H1 (cell line): ENCODE data around the gene WRAP73. TPM values are rescaled to one million over a fixed set of nuclear protein-coding genes. Genes with fewer than 3 reads are reported as not detected.
A peak's percentile ranks its signal among the peaks of the same experiment; 100 is the strongest.

Experiments used
- ASH2L ChIP-seq: fragments of 200-600, 300-600 bp; sonication (generic); IDR thresholded peaks from one replicate; pipeline ENCODE4 v1.7.1; 2017; ENCODE audit warnings: low read length
- CHD2 ChIP-seq: IDR thresholded peaks from 2 replicates; pipeline ENCODE4 v1.6.1; 2012; ENCODE audit warnings: low read length, improper control_type of control experiment
- FOSL1 ChIP-seq: IDR thresholded peaks from 2 replicates; pipeline ENCODE4 v1.6.1; 2011; ENCODE audit warnings: mild to moderate bottlenecking, low read depth, low read length, moderate library complexity; ENCODE audit not compliant: insufficient read depth
- GABPA ChIP-seq: IDR thresholded peaks from 2 replicates; pipeline ENCODE4 v1.6.1; 2011; ENCODE audit warnings: mild to moderate bottlenecking, low read length, moderate library complexity, borderline replicate concordance; ENCODE audit not compliant: insufficient read depth
- HDAC2 ChIP-seq, 2 experiments: fragments of 300-600 bp in 1 of 2; sonication (generic) in 1 of 2; IDR thresholded peaks; 2 replicates each; pipeline ENCODE4 v1.6.1; 2011 to 2012; ENCODE audit warnings: low read depth in 2 of 2, low read length in 2 of 2, mild to moderate bottlenecking in 2 of 2, moderate library complexity in 2 of 2, borderline replicate concordance in 1 of 2, inconsistent platforms in 1 of 2
- MAX ChIP-seq: IDR thresholded peaks from 2 replicates; pipeline ENCODE4 v1.6.1; 2012; ENCODE audit warnings: inconsistent platforms
- PHF8 ChIP-seq: fragments of 200-600 bp; sonication (generic); conservative IDR thresholded peaks from 2 replicates; pipeline ENCODE4 v1.7.1; 2012; ENCODE audit warnings: low read depth, mild to moderate bottlenecking, inconsistent platforms, low read length, moderate library complexity
- POLR2A ChIP-seq, 2 experiments: IDR thresholded peaks; 1 replicate in 1 of 2; 2 replicates in 1 of 2; pipeline ENCODE4 v1.6.1; 2011; ENCODE audit warnings: low read depth in 2 of 2, low read length in 2 of 2, mild to moderate bottlenecking in 2 of 2; ENCODE audit errors: control extremely low read depth in 1 of 2
- SP1 ChIP-seq: IDR thresholded peaks from 2 replicates; pipeline ENCODE4 v1.6.1; 2011; ENCODE audit warnings: low read depth, low read length
- SP2 ChIP-seq: IDR thresholded peaks from 2 replicates; pipeline ENCODE4 v1.6.1; 2012; ENCODE audit warnings: mild to moderate bottlenecking, low read length, inconsistent platforms
- SUZ12 ChIP-seq: fragments of 200-600 bp; sonication (generic); IDR thresholded peaks from 2 replicates; pipeline ENCODE4 v1.6.1; 2012; ENCODE audit warnings: mild to moderate bottlenecking, inconsistent platforms, low read length, moderate library complexity, mixed read lengths
- TAF1 ChIP-seq: IDR thresholded peaks from 2 replicates; pipeline ENCODE4 v1.6.1; 2011; ENCODE audit warnings: mild to moderate bottlenecking, low read depth, low read length
- polyA plus RNA-seq, 7 experiments: library from polyadenylated mRNA; depleted of rRNA in 3 of 7; stranded (reverse) in 5 of 7; unstranded in 2 of 7; fragments of >200 nt in 5 of 7; fragments of 200-250 nt in 2 of 7; gene quantifications; 1 replicate in 5 of 7; 2 replicates in 1 of 7; 4 replicates in 1 of 7; pipeline versions ENCODE4 v1.2.1 to v1.2.3, GENCODE V29; 2011 to 2013; ENCODE audit warnings: missing spikeins in 2 of 7, mixed read lengths in 2 of 7
- total RNA-seq: library from RNA; stranded (reverse); fragmentation: NEBNext Ultra II Directional; extraction: Animal tissue kit (Norgen Biotek cat#: 25700); gene quantifications from 2 replicates; pipeline ENCODE4 v1.2.1, GENCODE V29; 2021

The WRAP73 gene
- total and polyA plus RNA-seq, 2 of the 8 experiments (the other 6 are each of a cell fraction or from before 2014, with no cell fraction given): 30.3 to 50.7 TPM

- 0 out of 2 replicates have a peak, but pooled peaks have one; percentile 20 for TF ChIP-seq PHF8
- peak; percentile 87 for TF ChIP-seq SP1
- peak; percentile 93 for TF ChIP-seq GABPA
- no peak for TF ChIP-seq POLR2A (IDR thresholded peaks at IDR 0.05; ENCODE audit: control extremely low read depth in 1 of 2, low read depth in 2 of 2, low read length in 2 of 2)
- no peak for TF ChIP-seq FOSL1
- peak; percentile 78 for TF ChIP-seq MAX
- peak; percentile 36; the same call in 1 of the 2 replicates for TF ChIP-seq SP2
- peak; percentile 76 for TF ChIP-seq CHD2
- TF ChIP-seq SUZ12: no peak
- peak; percentile 31; the same call in 1 of the 2 replicates for TF ChIP-seq TAF1
- peak in 1 of 2 experiments; percentile 45; a peak in 1 of 4 replicates for TF ChIP-seq HDAC2 (IDR thresholded peaks at IDR 0.05; ENCODE audit: borderline replicate concordance in 1 of 2, low read depth in 2 of 2, low read length in 2 of 2)
- peak; percentile 69 for TF ChIP-seq ASH2L
Observed at GRCh38 chr1:3624200-3625136, 25.4 kb downstream of the WRAP73 start, which contains the start of gene TPRG1L (continued).
